ENCODE results near the gene PKLR.
A peak's percentile ranks its signal among the peaks of the same experiment; 100 is the strongest.

PKLR gene

DNA sequence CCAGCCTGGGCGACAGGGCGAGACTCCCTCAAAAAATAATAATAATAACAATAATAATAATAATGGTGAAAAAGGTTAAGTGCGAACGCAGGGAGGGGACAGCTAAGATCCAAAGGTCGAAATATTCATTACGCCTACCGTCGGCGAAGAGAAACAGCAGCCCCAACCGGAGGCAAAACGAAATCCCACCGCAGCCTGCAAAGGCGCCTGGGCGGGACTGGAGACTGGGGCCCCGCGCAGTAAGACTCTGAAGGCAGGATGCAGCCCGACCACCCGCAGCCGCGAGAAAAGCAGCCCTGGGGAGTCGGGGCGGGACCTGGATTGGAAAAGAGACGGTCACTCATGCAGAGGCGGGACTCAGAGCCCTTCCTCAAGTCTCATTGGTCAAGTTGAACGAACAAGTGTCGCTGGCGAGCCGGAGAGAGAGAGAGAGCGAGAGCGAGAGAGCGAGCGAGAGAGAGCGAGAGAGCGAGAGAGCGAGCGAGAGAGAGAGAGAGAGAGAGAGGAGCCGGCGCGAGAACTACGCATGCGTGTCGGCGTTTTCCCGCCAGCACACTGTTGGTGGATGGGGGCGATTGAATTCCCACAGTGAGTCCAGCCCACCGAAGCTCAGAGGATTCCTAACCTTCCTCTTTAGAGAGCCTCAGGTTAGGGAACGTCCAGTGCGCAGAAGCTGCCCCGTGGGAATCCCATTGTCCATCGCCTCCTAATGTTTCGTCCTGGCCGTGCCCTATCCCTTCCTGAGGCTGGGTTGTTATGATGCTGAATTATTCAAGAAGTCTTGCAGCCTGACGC, 56.7 kb downstream of the PKLR start:
- Histone ChIP-seq H3K36me3 (ENCODE audit: control insufficient read depth, insufficient read depth, low read length) (peaks cover 15% of the 10 kb centered on the region), H3K9ac (ENCODE audit: low read length) (peak overlapping the region; percentile 75), H3K9me3 (ENCODE audit: control insufficient read depth, insufficient read depth, low read depth, low read length) (no peaks in the 10 kb centered on the region), H3K4me1 (ENCODE audit: control insufficient read depth, insufficient read depth, low read length) (peaks cover 8% of the 10 kb centered on the region; the same call in 1 of the 2 replicates), H3K27ac (ENCODE audit: low read depth, low read length) (no peak overlapping the region), H3K27me3 (ENCODE audit: control insufficient read depth, insufficient read depth, low read length) (peaks cover 12% of the 10 kb centered on the region; the same call in 1 of the 2 replicates), H3K4me3 (ENCODE audit: low read depth, low read length) (peak overlapping the region; percentile 64)

GRCh38 chr1:155242805-155243358, 58.4 kb downstream of the PKLR start:
- Histone ChIP-seq H3K9ac (ENCODE audit: low read length) (peak overlapping the region; percentile 51), H3K27ac (ENCODE audit: low read depth, low read length) (no peak overlapping the region), H3K27me3 (ENCODE audit: control insufficient read depth, insufficient read depth, low read length) (peaks cover 12% of the 10 kb centered on the region; the same call in 1 of the 2 replicates), H3K4me3 (ENCODE audit: low read depth, low read length) (peak overlapping the region; percentile 64), H3K36me3 (ENCODE audit: control insufficient read depth, insufficient read depth, low read length) (peaks cover 8% of the 10 kb centered on the region), H3K4me1 (ENCODE audit: control insufficient read depth, insufficient read depth, low read length) (peaks cover 8% of the 10 kb centered on the region; the same call in 1 of the 2 replicates), H3K9me3 (ENCODE audit: control insufficient read depth, insufficient read depth, low read depth, low read length) (no peaks in the 10 kb centered on the region)

DNA sequence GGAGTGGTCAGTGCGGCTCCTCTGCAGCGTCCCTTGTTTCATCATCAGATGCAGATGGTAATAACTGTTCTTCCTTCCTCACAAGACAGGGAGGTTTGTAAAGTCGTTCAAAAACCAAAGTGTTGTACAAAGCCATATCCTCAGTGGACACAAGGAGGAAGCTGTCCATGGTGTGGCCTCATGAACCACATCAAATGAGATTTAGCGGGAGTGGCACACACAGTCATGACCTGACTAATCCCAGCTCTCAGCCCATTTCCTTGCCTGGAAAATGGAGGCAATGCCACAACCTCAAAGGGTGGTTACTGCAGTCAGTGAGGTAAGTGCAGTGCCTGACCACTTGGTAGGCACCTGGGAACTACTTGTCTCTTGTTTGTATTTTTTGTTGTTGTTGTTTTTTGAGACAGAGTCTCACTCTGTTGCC, 59.4 kb downstream of the PKLR start:
- Histone ChIP-seq H3K27me3 (ENCODE audit: control insufficient read depth, insufficient read depth, low read length) (peaks cover 12% of the 10 kb centered on the region; the same call in 1 of the 2 replicates), H3K4me1 (ENCODE audit: control insufficient read depth, insufficient read depth, low read length) (peaks cover 8% of the 10 kb centered on the region; the same call in 1 of the 2 replicates), H3K9ac (ENCODE audit: low read length) (no peak overlapping the region), H3K36me3 (ENCODE audit: control insufficient read depth, insufficient read depth, low read length) (peaks cover 4% of the 10 kb centered on the region; the same call in 1 of the 2 replicates), H3K9me3 (ENCODE audit: control insufficient read depth, insufficient read depth, low read depth, low read length) (no peaks in the 10 kb centered on the region), H3K27ac (ENCODE audit: low read depth, low read length) (no peak overlapping the region), H3K4me3 (ENCODE audit: low read depth, low read length) (no peak overlapping the region)

- no peaks in the 10 kb centered on the region for H3K9me3 ChIP-seq (ENCODE audit: control insufficient read depth, insufficient read depth, low read depth, low read length)
- H3K27me3 ChIP-seq (ENCODE audit: control insufficient read depth, insufficient read depth, low read length) = peaks cover 7% of the 10 kb centered on the region; the same call in 1 of the 2 replicates
- H3K4me3 ChIP-seq (ENCODE audit: low read depth, low read length) = peak overlapping the region; percentile 50
- H3K36me3 ChIP-seq (ENCODE audit: control insufficient read depth, insufficient read depth, low read length) = peaks cover 8% of the 10 kb centered on the region
- H3K9ac ChIP-seq (ENCODE audit: low read length) = no peak overlapping the region
- no peak overlapping the region for H3K27ac ChIP-seq (ENCODE audit: low read depth, low read length)
- peaks cover 8% of the 10 kb centered on the region; the same call in 1 of the 2 replicates for H3K4me1 ChIP-seq (ENCODE audit: control insufficient read depth, insufficient read depth, low read length)
Measured at GRCh38 chr1:155241069-155241679, 60.1 kb downstream of the PKLR start.

Data from HUES6 (cell line).